Measurements from ENCODE around the gene SEMA4F.

SEMA4F gene

DNA sequence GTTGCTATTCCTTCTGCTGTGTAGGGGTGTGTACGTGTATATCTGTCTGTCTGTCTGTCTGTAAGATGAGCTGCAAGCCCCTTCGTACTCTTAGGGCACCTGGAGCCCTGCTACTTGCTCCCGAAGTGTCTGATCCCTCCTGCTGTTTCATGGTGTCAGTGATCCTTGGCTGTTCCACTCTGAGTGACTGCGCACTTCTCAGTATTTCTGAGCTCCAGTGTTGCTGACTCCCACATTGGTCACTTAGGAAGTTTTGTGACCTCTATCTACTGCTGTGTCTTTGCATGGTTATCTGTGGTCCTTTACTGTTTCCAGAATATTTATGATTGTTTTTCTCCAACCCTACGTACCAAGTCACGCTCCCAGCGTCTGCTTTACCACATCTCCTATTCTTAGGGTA is 16.2 kb downstream of the SEMA4F start:
- no peak overlapping the region for H3K27ac ChIP-seq
- no peak for TF ChIP-seq ZFX (IDR thresholded peaks at IDR 0.05)
- TF ChIP-seq CTCF (conservative IDR thresholded peaks at IDR 0.05): no peak

DNA sequence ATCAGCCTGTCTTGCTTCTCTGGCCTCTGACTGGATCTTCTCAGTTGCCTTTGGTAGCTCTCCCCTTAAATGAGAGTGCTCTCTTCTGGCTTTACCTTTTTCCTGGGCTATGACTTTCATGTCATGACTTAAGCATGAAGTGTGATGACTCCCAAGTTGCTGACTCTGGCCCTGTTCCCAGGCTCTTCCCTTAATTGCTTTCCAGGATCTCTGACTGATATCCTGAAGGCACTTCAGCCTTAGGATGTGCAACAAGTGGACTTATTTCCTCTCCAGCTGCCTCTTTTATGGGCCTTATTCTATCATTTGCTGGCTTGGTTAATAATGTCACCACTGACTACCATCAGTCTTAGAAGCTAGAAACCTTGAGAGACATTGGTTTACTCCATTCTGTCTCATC is 17.4 kb downstream of the SEMA4F start:
- TF ChIP-seq CTCF (conservative IDR thresholded peaks at IDR 0.05) (no peak), ZFX (IDR thresholded peaks at IDR 0.05) (no peak)
- H3K27ac ChIP-seq: no peak overlapping the region

DNA sequence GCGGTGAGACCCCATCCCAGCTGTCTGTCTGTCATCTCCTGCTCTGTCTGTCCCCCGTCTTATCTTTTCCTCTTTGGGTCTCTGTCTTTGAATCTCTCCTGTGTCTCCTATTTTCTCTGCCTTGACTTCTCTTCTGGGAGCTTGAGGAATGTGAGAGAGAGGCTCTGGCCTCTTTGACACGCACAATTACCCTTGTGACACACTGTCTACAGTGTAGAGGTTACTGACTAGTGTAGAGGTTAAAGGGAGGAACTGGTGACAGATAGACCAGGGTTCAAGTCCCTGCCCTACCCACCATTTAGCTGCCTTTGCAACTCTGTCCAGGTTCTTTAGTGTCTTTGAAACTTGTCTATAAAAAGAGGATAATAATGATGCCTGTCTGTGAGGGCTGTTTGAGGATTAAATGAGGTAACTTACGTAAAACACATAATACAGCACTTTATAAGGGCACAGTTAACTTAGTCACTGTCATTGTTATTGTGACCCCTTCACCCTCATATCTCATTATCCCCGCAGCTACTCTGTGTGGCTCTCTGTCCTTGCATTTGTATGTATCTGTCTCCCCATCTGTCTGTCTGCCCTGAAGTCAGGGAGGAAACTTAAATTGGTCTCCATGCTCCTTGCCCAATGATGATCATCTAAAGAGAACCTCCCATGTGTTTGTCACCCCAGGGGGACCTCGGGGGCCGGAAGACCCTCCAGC is 19.9 kb downstream of the SEMA4F start:
- H3K27ac ChIP-seq: no peak overlapping the region
- TF ChIP-seq CTCF (conservative IDR thresholded peaks at IDR 0.05) (no peak), ZFX (IDR thresholded peaks at IDR 0.05) (no peak)

DNA sequence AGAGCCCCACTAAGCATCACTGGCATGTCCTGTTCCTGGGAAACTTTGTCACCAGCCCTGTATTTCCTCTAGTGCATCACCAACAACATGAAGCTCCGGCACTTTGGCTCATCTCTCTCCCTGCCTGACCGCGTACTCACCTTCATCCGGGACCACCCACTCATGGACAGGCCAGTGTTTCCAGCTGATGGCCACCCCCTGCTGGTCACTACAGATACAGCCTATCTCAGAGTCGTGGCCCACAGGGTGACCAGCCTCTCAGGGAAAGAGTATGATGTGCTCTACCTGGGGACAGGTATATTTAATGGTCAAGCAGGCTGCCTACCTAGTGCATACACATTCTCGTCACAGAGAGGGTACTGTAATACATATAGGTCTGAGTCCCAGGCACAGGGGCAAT is 21.0 kb downstream of the SEMA4F start:
- TF ChIP-seq CTCF (conservative IDR thresholded peaks at IDR 0.05): no peak; the same call in 1 of the 2 replicates
- no peak for TF ChIP-seq ZFX (IDR thresholded peaks at IDR 0.05)
- H3K27ac ChIP-seq: no peak overlapping the region

GRCh38 chr2:74676331-74676730 is 22.3 kb downstream of the SEMA4F start:
- TF ChIP-seq CTCF (conservative IDR thresholded peaks at IDR 0.05) (no peak), ZFX (IDR thresholded peaks at IDR 0.05) (no peak)
- H3K27ac ChIP-seq: no peak overlapping the region

GRCh38 chr2:74679615-74680014 is 25.6 kb downstream of the SEMA4F start:
- no peak for TF ChIP-seq CTCF (conservative IDR thresholded peaks at IDR 0.05)
- TF ChIP-seq ZFX (IDR thresholded peaks at IDR 0.05): no peak
- H3K27ac ChIP-seq: no peak overlapping the region

DNA sequence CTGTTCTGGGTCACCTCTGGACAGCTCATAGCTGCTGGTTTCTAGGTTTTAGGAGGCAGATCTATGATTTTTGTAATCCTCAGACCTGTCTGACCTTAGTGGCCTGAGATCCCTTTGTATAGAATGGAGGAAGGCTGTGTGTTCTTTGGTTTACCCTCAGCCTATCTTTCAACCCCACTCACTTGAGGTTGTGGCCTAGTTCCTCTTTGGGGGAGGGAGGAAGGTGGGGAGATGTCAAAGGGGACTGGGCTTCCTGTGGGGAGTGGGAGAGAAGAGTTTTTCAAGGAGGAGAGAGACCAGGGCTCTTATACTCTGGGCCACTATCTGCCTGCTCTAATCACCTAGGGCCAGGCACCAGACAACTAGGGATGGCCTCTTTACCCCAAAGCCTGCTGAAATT is 28.5 kb downstream of the SEMA4F start:
- no peak for TF ChIP-seq ZFX (IDR thresholded peaks at IDR 0.05)
- TF ChIP-seq CTCF (conservative IDR thresholded peaks at IDR 0.05): no peak
- no peak overlapping the region for H3K27ac ChIP-seq
